HG02981 (cell line): ENCODE measurements around the gene KNDC1.

Experiments used
- ATAC-seq: cut with Tn5 transposase; IDR thresholded peaks from one replicate; pipeline ENCODE4 v1.9.1; 2021; ENCODE audit warnings: mild to moderate bottlenecking, moderate library complexity; ENCODE audit not compliant: unreplicated experiment

Gene KNDC1

DNA sequence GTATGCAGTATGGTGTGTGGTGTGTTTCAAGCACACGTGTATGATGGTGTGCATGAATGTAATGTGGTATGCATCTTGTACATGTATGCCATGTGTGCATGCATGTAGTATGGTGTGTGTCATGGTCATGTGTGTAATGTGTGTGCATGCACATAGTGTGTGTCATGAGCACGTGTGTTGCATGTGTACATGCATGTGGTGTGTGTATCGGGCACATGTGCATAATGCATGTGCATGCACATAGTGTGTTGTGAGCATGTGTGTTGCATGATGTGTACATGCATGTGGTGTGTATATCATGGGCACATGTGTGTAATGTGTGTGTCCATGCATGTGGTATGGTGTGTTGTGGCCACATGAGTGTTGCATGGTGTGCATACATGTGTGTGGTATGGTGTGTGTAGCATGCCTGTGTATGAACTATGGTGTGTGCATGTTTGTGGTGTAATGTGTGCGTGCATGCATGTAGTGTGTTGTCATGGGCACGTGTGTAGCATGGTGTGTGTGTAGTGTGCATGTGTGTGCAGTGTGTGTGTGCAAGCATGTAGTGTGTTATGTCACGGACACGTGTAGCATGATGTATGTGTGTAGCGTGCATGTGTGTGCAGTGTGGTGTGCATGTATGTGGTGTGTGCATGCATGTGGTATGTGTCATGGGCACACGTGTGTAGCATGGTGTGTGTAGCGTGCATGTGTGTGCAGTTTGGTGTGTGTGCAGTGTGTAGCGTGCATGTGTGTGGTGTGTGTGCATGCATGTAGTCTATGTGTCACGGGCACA lies 17.6 kb downstream of the KNDC1 start:
- ATAC-seq: no peak

DNA sequence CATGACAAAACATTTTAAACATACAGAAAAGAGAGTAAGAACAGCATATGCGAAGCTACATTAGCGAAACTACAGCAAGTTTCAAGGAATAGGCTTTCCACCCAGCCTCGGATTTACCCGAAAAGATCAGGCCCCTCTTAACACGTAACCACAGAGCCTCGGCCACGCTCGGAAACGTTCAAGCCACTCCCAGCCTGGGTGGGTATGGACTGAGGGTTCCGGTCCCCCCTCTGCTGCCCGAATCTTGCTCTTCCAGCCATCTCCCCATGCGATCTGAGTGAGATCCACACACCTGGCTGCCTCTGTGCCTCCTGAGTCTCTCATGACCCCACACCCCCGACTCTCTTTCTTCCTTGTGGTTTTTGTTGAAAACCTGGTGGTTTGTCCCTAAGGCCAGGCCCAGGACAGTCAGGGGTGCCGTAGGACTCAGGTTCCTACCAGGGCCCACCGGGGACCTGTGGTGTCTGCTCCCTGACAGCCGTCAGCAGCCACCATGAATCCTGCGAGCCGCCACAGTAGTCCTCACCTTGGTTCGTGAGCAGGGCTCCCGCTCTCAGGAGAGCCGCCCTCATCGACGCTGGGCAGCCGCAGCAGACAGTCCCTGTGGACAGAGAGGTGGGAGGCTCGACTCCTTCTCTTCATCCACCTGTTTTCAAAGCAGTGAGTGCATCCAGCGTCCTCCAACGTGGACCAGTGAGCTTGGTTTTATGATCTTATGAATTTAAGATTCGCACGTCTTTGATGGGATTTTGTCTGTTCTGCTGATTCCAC lies 18.5 kb downstream of the KNDC1 start:
- ATAC-seq: no peak

DNA sequence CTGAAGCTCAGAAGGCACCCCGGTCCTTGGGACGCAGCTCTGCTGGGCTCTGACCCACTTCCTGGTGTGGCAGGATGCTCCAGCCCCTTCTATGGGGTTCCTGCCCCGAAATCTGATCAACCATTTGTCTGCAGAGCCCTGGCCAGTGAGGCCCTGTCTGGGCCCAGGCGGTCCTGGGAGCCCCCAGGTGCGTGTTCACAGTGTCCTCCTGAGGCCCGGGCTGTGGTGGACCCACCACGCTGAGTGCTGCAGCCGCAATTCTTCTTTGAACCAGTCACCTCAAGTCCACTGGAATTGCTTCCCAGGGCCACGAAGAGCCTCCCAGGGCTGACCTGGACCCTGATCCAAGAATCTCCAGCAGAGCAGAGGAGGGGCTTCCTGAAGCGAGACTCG lies 19.1 kb downstream of the KNDC1 start:
- no peak for ATAC-seq

DNA sequence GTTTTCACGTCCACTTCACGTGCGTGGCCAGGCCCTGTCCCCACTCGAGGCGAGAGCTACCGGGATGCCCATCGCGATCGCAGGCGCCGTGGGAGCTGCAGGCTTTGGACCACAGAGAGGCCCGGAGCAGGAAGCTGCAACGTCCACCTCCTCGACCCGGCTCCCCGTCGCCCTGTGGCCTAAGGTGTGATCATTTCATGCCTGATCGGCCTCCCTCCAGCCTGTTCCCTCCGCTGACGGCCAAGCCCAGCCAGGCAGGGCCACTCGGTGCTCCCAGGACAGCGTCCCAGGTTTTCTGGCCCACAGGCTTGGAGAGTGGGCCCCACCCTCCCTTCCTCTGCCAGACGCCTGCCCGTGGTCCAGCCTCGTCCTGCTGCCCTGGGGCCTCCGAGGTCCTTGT lies 19.6 kb downstream of the KNDC1 start:
- ATAC-seq: no peak

DNA sequence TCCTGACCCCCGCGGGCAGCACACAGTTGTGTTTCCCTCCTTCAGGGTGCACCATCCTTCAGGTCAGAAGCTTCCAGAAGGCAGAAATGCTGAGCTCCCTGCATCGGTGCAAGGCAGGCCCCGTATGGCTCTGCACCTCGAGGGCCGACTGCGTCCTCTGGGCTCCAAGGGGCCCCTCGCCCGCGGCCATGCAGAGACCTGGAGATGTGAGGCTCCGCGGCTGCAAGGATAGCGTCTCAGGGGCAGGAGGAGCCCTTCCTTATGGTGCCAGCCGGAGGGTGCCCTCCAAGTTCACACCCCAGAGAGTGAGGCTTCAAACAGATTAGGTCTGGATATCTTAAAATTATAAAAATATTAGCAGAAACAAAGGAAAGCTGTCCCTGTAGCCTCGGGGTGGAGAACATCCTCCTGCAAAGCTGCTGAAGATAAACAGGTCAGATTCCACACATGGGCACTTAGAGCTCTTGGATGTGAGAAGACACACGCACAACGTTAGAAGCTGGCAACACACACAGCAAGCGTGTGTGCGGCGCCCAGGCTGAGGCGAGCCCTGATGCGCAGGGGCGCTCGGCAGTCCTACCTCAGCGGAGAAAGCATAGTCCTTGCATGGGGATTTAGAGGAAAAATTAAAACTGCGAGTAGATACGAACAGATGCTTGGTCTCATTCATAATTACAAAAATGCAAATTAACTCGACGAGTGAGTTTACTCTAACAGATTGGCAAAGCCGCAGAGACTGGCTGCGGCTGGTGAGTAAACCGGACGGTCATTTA lies 20.4 kb downstream of the KNDC1 start:
- no peak for ATAC-seq

DNA sequence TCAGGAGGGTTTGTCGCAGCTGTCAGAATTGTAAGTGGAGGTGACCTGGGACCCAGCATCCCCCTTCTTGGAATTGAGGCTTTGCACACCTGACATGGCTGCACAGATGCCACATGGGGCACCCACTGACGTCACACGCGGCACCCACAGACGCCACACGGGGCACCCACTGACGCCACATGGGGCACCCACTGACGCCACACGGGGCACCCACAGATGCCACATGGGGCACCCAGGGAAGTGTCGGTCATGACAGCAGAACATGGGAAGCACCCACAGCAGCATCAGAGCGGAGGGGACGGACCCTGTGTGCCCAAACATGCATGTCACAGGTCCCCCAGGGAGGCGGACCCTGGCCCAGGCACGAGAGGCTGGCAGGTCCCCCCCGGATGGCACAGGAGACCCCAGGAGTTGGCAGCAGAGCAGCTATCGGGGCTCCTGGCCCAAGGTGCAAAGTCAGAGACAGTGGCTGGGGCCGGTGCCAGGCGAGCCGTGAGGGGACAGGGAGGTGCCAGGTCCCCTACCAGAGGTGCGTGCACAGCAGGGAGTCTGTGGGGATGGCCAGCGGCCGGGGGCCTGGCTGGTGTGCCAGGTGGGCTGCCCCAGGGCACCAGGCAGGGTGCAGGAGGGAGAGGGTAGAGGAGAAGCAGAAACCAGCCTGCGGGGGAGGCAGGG lies 21.1 kb downstream of the KNDC1 start:
- no peak for ATAC-seq

DNA sequence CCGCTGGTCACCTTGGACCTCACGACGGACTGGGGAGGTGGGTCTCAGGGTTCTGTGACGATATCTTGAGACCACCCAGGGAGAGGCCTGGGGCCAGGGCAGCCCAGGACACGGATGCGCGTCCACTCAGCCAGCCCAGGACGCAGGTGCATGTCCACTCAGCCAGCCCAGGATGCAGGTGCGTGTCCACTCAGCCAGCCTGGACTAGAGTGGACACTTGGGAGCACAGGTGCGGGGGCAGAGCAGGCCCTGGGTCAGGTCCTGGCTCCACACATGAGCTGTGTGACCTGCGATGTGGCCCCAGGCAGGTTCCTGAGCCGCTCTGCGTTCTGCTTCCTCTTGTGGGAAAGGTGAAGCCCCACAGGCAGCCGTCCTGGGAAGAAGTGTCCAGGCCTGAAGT lies 22.2 kb downstream of the KNDC1 start:
- no peak for ATAC-seq

DNA sequence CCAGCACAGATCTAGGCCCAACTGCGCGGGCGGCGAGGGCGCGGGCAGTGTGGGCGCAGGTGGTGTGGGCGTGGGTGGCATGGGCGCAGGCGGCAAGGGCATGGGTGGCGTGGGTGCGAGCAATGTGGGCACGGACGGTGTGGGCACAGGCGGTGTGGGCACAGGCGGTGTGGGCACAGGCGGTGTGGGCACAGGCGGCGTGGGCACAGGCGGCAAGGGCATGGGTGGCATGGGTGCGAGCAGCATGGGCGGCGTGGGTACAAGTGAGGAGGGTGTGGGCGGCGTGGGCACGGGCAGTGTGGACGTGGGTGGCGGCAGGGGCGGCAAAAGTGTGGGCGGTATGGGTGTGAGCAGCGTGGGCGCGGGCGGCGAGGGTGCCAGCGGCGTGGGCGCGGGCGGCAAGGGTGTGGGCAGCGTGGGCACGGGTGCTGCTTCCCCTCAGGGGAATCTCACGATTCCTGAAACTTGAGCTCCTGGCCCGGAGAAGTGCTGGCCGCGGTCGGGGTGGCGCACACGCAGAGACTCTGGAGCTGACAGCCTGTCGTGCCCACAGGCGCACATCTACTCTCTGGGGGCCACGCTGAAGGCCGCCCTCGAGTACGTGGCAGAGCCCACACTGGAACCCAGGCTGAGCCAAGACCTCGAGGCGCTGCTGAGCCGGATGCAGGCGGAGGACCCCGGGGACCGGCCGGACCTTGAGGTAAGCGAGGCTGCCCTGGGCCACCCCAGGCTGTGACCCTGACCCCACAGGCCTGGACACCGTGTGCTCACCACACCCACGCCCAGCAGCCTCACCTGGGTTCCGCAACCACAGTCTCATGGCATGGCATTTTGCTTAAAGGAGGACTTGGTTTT lies 23.0 kb downstream of the KNDC1 start:
- ATAC-seq: no peak

DNA sequence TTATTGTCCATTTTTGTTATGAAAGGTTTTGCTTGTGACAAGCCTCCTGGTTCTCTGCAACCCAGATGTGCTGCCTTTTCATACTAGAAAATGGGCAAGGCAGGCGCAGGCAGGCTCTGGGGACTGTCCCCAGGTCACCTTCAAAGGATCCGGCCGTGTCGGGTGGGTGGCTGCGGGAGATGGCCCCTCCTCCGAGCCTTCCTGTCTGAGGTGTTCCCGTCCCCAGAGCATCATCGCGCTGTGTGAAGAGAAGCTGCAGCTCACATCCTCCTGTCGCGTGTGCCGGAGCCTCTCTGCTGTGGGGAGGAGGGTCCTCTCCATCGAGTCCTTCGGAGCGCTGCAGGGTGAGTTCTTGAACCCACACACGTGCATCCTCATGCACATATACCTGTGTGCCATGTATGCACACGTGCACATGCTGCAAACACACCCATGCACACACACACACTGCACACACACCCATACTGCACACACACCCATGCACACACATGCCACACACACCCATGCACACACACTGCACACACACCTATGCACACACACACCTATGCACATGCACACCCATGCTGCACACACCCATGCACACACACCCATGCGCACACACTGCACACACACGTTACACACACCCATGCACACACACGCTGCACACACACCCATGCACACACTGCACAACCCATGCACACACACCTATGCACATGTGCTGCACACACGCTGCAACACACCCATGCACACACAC lies 23.8 kb downstream of the KNDC1 start:
- ATAC-seq: no peak

DNA sequence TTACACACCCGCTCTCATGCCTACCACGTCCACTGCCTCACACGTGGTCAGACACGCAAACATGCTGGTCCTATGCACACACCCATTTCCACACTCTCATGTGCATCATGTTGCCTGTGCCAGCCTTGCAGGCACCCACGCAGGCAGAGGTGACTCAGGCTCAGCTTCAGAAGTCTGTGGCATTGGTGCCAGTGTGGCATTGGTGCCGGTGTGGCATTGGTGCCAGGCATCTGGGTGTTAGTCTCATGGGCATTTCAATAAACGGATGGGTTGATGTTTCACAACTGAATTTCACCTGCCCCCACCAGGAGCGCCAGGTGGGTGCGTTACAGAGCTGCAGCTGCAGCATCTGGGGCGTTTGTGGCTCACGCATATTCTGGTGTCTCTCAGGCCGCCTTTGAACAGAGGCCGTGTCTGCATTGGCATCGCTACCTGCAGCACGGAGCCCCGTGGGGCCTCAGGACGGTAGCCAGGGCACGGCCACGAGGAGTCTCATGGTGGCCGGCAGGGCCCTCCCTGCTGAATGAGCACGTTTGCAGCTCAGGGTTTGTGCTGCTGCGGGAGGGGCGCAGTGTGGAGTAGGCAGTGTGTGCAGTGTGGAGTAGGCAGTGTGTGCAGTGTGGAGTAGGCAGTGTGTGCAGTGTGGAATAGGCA lies 24.7 kb downstream of the KNDC1 start:
- ATAC-seq: no peak

DNA sequence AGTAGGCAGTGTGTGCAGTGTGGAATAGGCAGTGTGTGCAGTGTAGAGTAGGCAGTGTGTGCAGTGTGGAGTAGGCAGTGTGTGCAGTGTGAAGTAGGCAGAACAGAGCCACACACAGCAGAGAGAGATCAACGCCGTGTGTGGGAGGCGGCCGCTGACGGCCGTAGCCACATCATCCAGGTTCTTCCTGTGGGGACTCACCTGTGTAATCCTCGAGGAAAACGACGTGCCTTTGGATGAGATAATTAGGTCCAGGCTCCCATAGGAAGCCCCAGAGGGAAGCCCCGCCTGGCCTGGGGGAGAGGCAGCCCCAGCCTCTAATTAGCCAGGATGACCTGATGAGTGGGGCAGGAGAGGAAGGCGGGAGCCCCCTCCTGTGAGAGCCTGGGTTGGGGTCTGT lies 25.4 kb downstream of the KNDC1 start:
- no peak for ATAC-seq

DNA sequence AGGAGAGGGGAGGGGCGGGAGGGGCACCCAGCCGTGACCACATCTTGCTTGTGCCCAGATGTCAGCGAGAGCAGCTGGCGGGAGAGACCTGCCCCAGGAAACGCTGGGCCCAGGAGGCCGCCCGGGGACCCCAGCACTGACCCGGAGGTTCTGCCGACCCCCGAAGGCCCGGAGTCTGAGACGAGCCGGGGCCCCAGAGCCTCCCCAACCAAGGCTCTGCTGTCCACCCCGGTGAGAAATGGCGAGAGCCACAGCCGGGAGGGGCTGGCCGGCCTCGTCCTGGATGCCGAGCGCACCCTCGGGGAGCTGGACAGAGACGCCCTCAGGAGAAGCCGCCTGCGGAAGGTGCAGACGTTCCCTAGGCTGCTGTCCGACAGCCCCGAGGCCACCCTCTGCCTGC lies 25.9 kb downstream of the KNDC1 start:
- no peak for ATAC-seq

DNA sequence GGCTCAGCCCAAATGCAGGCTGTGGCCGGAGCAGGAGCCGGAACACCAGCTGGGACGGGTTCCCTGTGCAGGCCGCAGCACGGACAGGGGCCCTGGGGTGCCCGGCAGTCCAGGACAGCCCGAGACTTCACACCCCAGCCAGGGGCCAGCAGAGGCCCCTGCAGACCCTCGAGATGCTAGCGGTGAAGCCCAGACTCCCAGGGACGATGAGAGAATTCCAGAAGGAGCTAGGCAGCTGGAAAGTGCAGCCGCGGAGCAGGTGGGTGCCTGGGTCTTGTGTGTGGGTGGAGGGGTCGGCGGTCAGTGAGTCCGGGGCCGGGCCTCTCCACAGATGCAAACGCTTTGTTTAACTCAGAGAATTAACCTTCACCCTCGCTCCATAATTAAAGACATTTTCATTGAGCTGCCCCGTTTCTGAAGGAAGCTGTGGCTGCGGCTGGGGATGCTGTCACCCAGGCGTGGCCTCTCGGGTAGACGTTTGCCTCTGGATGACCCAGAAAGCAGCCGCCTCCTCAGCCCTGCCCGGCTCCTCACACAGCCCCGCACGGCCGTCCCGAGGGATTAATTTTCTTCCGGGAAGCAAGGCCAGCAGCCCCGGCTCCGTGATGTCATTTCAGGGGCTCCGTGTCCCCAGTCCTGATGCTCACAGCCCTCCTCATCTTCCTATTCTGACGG lies 26.5 kb downstream of the KNDC1 start:
- ATAC-seq: no peak

DNA sequence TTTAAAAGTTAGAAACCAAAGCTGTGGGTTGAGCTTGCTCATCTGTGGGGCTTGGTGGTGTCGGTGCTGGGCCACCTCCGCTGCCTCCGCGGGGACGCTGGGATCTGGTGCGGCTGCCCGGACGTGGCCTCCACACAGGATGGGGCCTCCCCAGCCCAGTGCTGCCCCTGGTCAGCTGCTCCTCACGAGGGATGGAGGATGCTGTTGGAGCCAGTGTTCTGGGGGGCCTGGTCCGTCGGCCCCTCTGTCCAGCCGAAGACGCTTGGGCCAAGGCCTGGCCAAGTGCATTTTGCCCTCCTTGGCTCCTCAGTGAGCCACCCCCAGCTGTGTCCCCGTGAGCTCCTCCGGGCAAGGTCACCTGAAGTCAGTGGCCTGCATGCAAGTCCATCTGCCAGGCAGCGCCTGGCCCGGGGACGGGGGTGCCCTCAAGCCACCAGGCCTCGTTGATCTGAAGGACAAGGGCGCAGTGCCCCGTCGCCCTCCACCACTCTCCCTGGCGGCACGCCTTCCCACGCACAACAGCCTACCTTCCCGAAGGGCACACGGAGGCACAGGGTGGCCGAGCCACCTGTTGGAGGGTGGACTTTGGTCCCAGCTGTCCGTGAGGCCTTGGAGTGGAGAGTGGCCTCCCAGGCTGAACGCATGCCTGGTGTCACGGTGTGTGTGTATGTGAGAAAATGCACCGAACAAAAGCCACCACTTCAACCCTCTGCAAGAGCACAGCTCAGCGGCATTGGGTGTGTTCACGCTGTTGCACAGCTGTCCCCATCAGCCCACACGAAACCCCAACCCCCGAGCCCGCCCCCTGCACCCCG lies 27.3 kb downstream of the KNDC1 start:
- ATAC-seq: no peak

DNA sequence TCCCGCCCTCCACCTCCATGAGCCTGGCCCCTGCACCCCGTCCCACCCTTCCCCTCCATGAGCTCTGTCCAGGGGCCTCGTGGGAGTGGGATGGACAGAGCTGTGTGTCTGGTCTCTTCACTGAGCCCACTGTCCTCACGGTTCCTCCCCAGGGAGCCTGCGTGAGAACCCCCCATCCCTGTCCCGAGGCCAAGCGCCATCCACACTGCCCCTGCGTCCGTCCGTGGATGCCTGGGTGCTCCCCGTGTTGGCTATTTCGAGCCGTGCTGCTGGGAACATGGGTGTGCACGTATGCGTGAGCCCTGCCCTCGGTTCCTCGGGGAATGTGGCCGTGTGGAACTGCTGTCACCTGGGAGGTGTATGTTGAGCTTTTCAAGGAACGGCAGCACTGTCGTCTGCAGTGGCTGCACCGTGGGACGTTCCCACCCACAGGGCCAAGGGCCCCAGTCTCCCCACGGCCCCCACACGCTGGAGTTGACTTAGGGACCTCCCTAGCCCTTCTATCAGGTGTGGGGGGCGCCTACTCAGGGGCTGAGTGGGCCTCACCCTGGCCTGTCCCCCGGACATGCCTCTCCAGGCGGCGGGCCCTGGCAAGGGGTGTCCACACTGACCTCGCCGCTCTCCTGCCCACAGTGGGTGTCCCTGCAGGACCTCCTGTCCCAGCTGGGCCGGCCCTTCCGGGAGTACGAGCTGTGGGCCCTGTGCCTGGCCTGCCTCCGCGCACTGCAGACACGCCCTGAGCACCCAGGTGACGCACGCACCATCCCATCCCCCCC lies 28.1 kb downstream of the KNDC1 start:
- ATAC-seq: no peak

DNA sequence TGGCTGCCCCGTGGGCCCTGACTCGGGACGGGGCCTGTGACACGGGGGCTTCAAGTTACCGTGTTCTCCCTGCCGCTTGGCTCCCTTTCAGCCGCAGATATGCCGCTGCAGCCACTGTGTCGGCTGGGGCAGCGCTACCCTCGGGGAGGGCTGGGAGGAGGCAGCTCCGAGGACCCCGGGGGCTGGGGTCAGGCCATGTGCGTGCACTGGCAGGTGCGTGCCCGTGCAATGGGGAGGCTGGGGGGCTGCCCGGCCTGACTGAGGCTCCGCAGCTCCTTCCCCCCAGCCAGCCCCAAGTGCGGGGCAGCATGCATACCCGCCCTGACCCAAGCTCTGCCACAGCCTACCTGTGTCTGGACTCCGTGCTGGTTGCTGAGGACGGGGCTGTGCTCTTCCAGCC lies 29.2 kb downstream of the KNDC1 start:
- ATAC-seq: no peak

DNA sequence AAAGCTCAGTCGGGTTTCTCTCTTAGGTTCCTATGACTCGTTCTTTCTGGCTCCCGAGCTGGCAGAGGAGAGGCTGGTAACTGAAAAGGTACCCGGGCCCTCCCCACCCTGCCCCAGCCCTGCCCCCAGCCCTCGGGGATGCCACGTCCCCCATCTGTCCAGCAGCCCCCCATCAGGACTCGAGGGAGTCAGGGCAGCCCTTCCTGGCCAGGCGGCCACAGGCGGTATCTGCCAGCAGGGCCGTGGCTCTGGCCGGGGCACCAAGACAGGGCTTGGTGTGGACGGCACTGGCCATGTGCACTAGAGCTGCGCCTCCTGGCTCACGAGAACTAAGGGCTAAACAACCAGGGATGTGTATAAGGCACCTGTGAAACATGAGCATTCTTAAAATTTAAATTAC lies 29.7 kb downstream of the KNDC1 start:
- ATAC-seq: no peak
